T-helper 22 cell (primary cell): ENCODE measurements around the gene MAP3K4.

Source experiments
- DNase-seq: peaks from one replicate; pipeline ENCODE4 v3.0.0-alpha.2; 2020; ENCODE audit warnings: low read depth

MAP3K4 gene, protein sequence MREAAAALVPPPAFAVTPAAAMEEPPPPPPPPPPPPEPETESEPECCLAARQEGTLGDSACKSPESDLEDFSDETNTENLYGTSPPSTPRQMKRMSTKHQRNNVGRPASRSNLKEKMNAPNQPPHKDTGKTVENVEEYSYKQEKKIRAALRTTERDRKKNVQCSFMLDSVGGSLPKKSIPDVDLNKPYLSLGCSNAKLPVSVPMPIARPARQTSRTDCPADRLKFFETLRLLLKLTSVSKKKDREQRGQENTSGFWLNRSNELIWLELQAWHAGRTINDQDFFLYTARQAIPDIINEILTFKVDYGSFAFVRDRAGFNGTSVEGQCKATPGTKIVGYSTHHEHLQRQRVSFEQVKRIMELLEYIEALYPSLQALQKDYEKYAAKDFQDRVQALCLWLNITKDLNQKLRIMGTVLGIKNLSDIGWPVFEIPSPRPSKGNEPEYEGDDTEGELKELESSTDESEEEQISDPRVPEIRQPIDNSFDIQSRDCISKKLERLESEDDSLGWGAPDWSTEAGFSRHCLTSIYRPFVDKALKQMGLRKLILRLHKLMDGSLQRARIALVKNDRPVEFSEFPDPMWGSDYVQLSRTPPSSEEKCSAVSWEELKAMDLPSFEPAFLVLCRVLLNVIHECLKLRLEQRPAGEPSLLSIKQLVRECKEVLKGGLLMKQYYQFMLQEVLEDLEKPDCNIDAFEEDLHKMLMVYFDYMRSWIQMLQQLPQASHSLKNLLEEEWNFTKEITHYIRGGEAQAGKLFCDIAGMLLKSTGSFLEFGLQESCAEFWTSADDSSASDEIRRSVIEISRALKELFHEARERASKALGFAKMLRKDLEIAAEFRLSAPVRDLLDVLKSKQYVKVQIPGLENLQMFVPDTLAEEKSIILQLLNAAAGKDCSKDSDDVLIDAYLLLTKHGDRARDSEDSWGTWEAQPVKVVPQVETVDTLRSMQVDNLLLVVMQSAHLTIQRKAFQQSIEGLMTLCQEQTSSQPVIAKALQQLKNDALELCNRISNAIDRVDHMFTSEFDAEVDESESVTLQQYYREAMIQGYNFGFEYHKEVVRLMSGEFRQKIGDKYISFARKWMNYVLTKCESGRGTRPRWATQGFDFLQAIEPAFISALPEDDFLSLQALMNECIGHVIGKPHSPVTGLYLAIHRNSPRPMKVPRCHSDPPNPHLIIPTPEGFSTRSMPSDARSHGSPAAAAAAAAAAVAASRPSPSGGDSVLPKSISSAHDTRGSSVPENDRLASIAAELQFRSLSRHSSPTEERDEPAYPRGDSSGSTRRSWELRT (N-terminal part only)

GRCh38 chr6:160991406-160992060 lies at the start of gene MAP3K4:
MAP3K4 (plus strand) TSS chr6:160991769; CDS start chr6:160991932, 163 bp downstream.
- peak; percentile 71 for DNase-seq

GRCh38 chr6:160943997-160944396 lies 47.6 kb upstream of the MAP3K4 start:
- DNase-seq, result no peak

DNA sequence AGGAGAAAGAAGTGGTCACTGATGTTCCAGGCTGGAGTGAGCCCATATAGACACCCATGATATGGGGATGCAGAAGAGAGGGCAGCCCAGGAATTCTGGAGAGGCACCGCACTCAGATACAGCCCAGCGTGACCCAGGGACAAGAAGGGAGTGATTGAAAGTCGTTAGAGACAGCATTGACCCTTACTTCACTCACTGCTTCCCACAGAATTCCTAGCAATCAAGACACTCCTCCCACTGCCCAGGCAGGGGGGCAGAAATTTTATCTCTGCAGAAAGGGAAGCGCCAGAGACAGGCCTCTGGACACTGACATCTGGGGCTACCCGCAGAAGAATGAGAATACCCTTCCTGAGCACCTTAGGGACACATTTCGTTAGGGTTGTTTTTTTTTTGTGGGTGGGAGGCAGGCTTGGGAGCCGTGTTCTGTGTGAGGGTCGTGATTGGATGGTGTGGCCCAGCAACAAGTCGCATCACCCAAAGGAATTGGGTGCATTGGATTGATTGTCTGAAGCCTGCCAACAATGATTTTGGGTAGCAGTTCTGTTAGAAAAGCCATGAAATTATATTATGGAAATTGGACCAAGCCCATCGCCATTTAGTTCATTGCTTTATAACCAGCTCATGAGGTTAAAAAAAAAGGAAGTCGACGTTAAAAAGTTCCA lies 45.9 kb upstream of the MAP3K4 start:
- DNase-seq, result no peak

DNA sequence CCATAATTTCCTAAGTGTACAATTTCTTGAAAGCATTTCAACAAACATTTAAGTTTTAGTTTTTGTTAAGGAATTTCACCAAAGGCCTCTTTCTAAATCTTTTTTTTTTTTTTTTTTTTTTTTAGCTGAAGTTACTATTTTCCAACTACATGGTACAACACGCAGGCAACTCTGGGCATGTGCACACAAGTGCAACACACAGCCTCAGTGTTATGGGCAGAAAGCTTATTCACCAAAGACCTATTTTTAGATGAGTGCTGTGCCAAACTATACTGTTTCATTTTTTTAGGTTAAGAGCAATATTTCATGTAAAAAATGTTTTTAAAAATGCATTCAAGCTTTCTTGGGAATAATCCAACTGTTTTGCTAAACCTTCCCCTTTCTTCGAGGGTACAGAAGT lies 42.0 kb upstream of the MAP3K4 start:
- no peak for DNase-seq

DNA sequence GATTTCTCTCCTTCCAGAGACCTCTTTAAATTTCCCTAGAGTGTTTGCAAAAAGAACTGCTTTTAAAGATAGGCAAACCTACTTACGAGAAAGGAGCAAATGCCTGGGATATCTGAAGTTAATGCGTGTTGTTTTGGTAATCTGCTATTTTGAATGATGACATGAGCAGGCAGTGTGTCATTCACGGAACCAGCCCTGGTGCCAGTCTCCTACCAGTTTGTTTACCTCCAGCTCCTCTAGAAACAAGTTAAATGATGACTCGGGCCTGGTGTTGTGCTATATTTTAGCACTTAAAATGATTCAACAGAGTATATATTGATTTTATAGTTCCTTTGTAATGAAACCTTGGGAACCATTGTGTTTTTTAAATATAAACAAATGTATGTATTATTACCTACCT lies 41.1 kb upstream of the MAP3K4 start:
- no peak for DNase-seq

DNA sequence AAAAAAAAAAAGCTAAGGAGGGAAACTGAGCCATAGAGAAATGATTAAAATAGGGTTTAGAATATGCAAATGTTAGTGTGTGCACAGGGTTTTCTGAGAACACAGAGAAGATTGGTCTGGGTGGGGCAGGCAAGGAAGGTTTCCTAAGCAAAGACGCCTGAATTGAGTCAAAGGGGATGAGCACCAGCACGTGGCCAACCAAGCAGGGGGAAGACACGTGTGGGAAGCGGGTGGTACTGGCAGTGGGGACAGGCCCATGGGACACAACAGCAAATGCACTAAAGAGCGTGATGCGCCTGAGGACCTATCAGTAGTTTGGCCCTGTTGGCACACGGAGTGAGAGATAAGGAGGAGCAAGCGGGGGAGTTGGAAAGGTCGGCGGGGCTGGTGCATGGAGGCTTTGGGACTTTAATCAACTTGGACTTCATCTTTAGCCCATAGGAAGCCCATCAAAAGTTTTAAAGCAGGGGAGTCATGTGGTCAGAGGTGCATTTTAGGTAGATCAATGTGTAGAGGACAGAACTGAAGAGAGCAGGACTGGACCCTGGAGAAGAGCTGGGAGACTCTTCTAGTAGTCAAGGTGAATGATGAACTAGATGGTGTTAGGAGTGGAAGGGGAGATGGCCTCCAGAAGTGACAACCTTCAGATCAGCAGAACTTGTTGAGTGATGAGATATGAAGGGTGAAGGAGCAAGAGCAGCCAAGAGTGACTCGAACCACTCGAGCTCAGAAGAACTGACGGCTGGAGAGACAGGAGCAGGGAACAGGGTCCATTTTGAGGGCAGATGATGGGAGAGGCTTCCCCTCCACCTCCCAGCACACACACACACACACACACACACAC lies 40.2 kb upstream of the MAP3K4 start:
- no peak for DNase-seq

- DNase-seq, result no peak
Observed at GRCh38 chr6:160952633-160953281, 38.8 kb upstream of the MAP3K4 start.

DNA sequence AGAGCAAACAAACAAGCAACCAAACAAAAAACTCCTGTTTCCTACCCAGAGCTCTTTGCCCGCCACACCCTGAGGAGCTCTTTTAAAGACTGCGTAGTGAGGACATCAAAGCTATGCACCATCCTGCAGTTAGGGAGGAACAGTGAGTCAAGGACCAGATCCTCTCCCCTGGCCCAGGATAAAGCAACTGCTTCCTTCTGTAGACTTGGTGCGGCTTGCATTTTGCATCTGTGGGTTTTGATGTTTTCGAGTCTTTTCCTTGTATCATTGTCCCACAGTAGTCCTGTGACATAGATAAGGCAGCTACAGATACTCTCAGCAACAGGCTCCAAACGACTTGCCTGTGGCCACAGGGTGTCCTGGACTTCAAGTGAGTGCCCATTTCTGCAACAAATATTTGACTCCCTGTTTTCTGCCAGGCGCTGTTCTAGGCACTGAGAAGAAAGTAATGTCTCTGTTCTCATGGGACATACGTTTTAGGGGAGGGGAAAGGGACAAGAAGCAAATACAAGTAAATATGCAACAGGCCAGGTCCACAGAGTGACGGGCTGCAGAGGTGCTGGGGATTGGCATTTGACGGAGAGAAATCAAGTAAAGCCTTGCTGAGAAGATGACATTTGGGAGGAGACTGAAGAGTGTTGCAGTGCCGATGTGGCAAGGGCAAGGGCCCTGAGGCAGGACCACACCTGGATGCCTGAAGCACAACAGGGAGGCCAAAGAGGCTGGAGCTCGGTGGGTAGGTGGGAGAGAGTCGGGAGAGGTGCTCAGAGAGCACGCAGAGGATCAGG lies 35.9 kb upstream of the MAP3K4 start:
- no peak for DNase-seq

- no peak for DNase-seq
Observed at GRCh38 chr6:160956300-160957035, 35.1 kb upstream of the MAP3K4 start.

- no peak for DNase-seq
Observed at GRCh38 chr6:160959726-160960435, 31.7 kb upstream of the MAP3K4 start.

- DNase-seq, result no peak
Observed at GRCh38 chr6:160960839-160961238, 30.7 kb upstream of the MAP3K4 start.

DNA sequence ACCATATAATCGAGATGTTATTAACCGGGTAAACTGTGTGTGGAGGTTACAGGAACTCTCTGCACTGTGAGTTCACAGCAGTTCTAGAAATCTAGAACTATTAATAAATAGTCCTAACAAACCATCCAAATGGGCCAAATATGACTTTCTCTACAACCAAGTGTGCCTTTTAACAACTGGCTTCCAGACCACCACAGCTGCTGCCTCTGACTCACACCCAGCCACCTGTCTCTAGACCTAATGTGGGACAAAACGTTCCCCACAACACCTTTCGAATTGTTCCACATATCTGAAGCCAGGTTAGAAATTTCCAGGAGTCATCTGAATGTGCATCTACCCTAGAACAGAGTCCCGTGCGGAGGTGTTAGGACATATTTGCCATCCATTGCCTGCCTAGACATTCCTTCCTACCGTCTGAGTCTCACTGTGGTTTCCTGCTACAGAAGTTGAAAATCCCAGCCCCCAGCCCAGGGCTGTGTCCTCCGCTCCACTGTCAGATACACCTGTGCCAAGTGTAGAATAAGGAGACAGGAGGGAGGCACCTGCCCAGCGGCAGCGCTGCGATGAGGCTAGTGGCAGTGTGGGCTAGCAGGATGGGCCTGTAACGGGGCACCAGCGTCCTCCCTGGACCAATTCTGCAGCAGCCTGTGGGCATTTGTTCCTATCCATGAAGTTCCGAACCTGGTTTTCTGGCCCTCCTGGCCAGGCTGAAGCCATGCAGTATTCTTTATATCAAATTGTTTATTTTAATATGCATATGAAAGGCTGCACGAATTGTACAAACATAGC lies 28.5 kb upstream of the MAP3K4 start:
- DNase-seq, result no peak

DNA sequence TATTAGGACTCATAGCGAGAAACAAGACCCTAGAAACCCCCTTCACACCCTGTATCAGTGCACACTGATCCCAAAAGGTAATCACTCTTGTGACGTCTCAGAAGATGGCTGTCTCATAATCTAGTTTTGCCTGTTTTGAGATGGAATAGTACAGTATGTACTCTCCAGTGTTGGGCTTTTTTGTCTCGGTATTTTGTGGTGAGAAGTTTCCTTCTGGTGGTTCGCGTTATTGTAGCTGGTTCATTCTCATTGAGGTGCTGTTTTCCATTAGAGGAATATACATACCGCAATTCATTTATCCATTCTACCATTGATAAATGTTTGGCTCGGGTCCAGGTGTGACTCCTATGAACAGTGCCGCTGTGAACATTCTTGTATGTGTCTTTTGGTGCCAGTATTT lies 27.9 kb upstream of the MAP3K4 start:
- no peak for DNase-seq

- DNase-seq, result no peak
Observed at GRCh38 chr6:160965893-160966292, 25.7 kb upstream of the MAP3K4 start.

DNA sequence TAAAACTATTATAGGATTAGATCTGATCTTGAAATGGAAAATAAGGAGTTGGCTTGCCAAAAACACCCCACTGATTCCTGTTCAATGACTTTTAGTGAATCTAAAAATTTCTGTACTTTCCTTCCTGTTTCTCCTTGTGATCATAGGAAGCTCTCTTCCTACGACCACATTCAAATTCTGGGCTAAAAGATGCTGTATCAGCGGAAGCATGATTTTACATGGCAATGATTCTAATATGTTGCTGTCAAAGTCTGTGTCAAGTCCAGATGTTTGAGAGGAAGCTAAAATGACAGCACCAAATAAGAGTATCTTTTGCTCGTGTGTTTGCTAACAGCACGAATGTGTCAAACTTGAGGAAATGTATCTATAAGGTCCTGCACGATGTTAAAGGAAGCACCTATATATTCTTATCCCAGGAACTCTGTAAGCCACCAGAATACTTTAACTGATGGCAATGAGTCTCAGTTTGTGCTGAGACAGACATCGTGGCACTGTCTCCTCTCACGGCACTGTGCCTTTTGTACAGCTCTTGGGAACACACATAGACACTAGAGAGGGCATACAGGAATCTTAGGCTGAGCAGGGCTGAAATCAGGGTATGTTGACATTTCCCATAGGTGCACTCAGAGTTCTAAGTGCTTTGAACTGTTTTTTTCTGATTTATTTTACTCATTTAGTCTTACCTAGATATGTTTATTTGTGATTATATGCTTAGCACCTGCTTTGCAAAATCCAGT lies 24.9 kb upstream of the MAP3K4 start:
- no peak for DNase-seq

- DNase-seq, result no peak
Observed at GRCh38 chr6:160967351-160967750, 24.2 kb upstream of the MAP3K4 start.
